Esophagus squamous epithelium (tissue), 4 donors: ENCODE results near the gene ACVR1B.

Experiments used
- POLR2A ChIP-seq, 4 donors: fragments of 450-650 bp; IDR thresholded peaks; one replicate each; pipeline ENCODE4 v1.6.1; 2017; ENCODE audit warnings: antibody characterized with exemption in 4 of 4, mild to moderate bottlenecking in 4 of 4, moderate library complexity in 3 of 4
- TF ChIP-seq, protein P1 (sequence below), 6 experiments: fragments of 450-650 bp in 4 of 6; fragments of 200-600 bp in 2 of 6; sonication (generic) in 2 of 6; IDR thresholded peaks; one replicate each; pipeline ENCODE4 v1.5.1; 2016 to 2019; ENCODE audit warnings: antibody characterized with exemption in 6 of 6, mild to moderate bottlenecking in 4 of 6, moderate library complexity in 4 of 6

DNA sequence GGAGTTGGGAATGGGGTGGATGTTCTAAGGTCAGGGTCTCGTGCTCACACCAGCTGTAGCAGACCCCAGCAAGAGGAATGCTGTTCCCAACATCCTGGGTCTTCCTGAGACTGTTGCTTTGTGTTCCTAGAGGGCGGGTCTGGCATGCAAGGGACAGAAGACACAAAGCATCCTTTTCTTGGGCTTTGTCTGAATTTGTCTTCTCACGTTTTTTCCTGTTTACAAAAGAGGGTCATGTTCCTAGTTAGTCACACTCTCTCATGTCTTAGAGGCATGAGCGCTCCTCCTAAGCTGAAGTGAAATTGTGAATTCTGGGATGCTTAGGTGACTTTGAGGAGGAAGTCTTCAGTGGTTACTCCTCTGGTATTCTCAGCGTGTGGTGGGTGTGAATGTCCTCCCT lies 45.6 kb downstream of the ACVR1B start:
- TF ChIP-seq, protein P1, sequence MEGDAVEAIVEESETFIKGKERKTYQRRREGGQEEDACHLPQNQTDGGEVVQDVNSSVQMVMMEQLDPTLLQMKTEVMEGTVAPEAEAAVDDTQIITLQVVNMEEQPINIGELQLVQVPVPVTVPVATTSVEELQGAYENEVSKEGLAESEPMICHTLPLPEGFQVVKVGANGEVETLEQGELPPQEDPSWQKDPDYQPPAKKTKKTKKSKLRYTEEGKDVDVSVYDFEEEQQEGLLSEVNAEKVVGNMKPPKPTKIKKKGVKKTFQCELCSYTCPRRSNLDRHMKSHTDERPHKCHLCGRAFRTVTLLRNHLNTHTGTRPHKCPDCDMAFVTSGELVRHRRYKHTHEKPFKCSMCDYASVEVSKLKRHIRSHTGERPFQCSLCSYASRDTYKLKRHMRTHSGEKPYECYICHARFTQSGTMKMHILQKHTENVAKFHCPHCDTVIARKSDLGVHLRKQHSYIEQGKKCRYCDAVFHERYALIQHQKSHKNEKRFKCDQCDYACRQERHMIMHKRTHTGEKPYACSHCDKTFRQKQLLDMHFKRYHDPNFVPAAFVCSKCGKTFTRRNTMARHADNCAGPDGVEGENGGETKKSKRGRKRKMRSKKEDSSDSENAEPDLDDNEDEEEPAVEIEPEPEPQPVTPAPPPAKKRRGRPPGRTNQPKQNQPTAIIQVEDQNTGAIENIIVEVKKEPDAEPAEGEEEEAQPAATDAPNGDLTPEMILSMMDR (IDR thresholded peaks at IDR 0.05), result no peak
- no peak for TF ChIP-seq POLR2A (IDR thresholded peaks at IDR 0.05)
